Ovary (tissue), 9 donors: ENCODE measurements around the gene PIBF1. TPM values are rescaled to one million over a fixed set of nuclear protein-coding genes. Genes with fewer than 3 reads are reported as not detected.

Experiments
- DNase-seq, 5 donors: peaks; one replicate each; pipeline ENCODE4 v3.0.0-alpha.2; 2019 to 2020
- H3K27ac ChIP-seq, 2 donors: fragments of 200-600 bp; one replicate each; pipeline versions ENCODE4 v1.5.1 to v1.8.0; 2019 to 2022
- H3K27me3 ChIP-seq: fragments of 200-600 bp; one replicate; pipeline ENCODE4 v1.8.0; 2022
- H3K36me3 ChIP-seq: fragments of 200-600 bp; sonication (generic); one replicate; pipeline ENCODE4 v1.5.1; 2019
- H3K4me1 ChIP-seq: one replicate; pipeline ENCODE4 v1.8.1; 2013; ENCODE audit warnings: mild to moderate bottlenecking, moderate library complexity; ENCODE audit not compliant: insufficient read depth
- H3K4me3 ChIP-seq: fragments of 200-600 bp; sonication (generic); one replicate; pipeline ENCODE4 v1.5.1; 2017
- H3K9me3 ChIP-seq, 2 donors: fragments of 200-600 bp in 1 of 2; sonication (generic) in 1 of 2; one replicate each; pipeline versions ENCODE4 v1.5.1 to v1.8.1; 2013 to 2019; ENCODE audit warnings: mild to moderate bottlenecking in 1 of 2, moderate library complexity in 1 of 2
- CTCF ChIP-seq, 3 donors: fragments of 450-650 bp in 2 of 3; fragments of 200-600 bp in 1 of 3; IDR thresholded peaks; one replicate each; pipeline versions ENCODE4 v1.5.1 to v1.8.0; 2016 to 2022; ENCODE audit warnings: antibody characterized with exemption in 3 of 3, mild to moderate bottlenecking in 1 of 3
- EP300 ChIP-seq: sonication (generic); formaldehyde crosslinking; IDR thresholded peaks from one replicate; pipeline ENCODE4 v1.6.1; 2017; ENCODE audit warnings: antibody characterized with exemption
- POLR2A ChIP-seq: fragments of 450-650 bp; IDR thresholded peaks from one replicate; pipeline ENCODE4 v1.6.1; 2017; ENCODE audit warnings: antibody characterized with exemption, mild to moderate bottlenecking, moderate library complexity
- WGBS, 3 donors: extraction: QIAGEN DNeasy Blood & Tissue Kit in 1 of 3; methylation state at CpG; one replicate each; pipeline versions ENCODE4 v1.1.5 to v1.1.7; 2013 to 2017; 5-methylcytosine and 5-hydroxymethylcytosine counted together
- intact Hi-C, 4 donors: fragments of 100-400 bp; cut with DNase I; formaldehyde crosslinking; loops; one replicate each; pipeline versions ENCODE4 v1.11.0 to v1.15.1; 2022 to 2023
- polyA plus RNA-seq, 2 donors: library from polyadenylated mRNA; stranded (reverse); fragments of 200-250 nt in 1 of 2; fragments of 350-450 nt in 1 of 2; fragmentation: Illumina TruSeq in 1 of 2; extraction: RNeasy Lipid Tissue Mini Kit (QIAGEN cat#74804) in 1 of 2; gene quantifications; one replicate each; pipeline ENCODE4 v1.2.3, GENCODE V29; 2013 to 2014
- total RNA-seq, 7 donors: library from RNA; depleted of rRNA in 2 of 7; stranded (reverse); fragments of >200 nt in 2 of 7; fragmentation: NEBNext Ultra II Directional in 3 of 7; extraction: Animal tissue kit (Norgen Biotek cat#: 25700) in 3 of 7; gene quantifications; one replicate each; pipeline versions ENCODE4 v1.1.0 to v1.2.4, GENCODE V29; 2016 to 2023
- donor health status: DM: no; HTN: no; CAD: no; lungs with moderate emphysema.
- donor health status: DM: no; HTN: no; CAD: no.
- donor health status: Bipolar disorder and iron deficiency.
- donor health status: DM: yes; HTN: yes; CAD: no.
- donor health status: DM: no; HTN: no; CAD: no.
- donor health status: DM: yes; HTN: yes; CAD: no.

Gene PIBF1
- total and polyA plus RNA-seq, 9 donors = 9.8 to 45.7 (median 22.0) TPM

- intact Hi-C loops = no loop called here
These were observed 243.5 kb downstream of the PIBF1 start for GRCh38 chr13:73025217-73026012.

GRCh38 chr13:73034901-73035300 lies 253.0 kb downstream of the PIBF1 start:
- H3K36me3 ChIP-seq = no peaks in the 10 kb centered on the region
- H3K4me1 ChIP-seq = no peaks in the 10 kb centered on the region
- no peaks in the 10 kb centered on the region for H3K9me3 ChIP-seq
- H3K4me3 ChIP-seq = no peak overlapping the region
- TF ChIP-seq CTCF (IDR thresholded peaks at IDR 0.05) (no peak), POLR2A (no peak), EP300 (no peak)
- 91 to 97% (median 94%) methylated on average over 2 of the region's 2 CpGs for WGBS, 3 donors
- intact Hi-C loops = no loop called here
- H3K27ac ChIP-seq = no peak overlapping the region
- H3K27me3 ChIP-seq = no peaks in the 10 kb centered on the region
- no peak for DNase-seq

More at GRCh38 chr13:73025217-73026012, 243.5 kb downstream of the PIBF1 start:
- no peaks in the 10 kb centered on the region for H3K4me1 ChIP-seq
- no peak overlapping the region for H3K27ac ChIP-seq
- H3K4me3 ChIP-seq = no peak overlapping the region
- DNase-seq = no peak
- WGBS, 3 donors = 67 to 77% (median 68%) methylated on average over 5 of the region's 5 CpGs
- no peaks in the 10 kb centered on the region for H3K9me3 ChIP-seq
- no peaks in the 10 kb centered on the region for H3K36me3 ChIP-seq
- TF ChIP-seq POLR2A = no peak
- no peak for TF ChIP-seq EP300
- no peak for TF ChIP-seq CTCF (IDR thresholded peaks at IDR 0.05)
- H3K27me3 ChIP-seq = no peaks in the 10 kb centered on the region

GRCh38 chr13:73035660-73036059 lies 253.7 kb downstream of the PIBF1 start:
- Histone ChIP-seq H3K4me1 (no peaks in the 10 kb centered on the region), H3K9me3 (no peaks in the 10 kb centered on the region), H3K27ac (no peak overlapping the region), H3K4me3 (no peak overlapping the region), H3K27me3 (no peaks in the 10 kb centered on the region), H3K36me3 (no peaks in the 10 kb centered on the region)
- DNase-seq = no peak
- WGBS, 3 donors = 45 to 53% (median 47%) methylated on average over 2 of the region's 2 CpGs
- no peak for TF ChIP-seq POLR2A
- TF ChIP-seq EP300 = no peak
- no peak for TF ChIP-seq CTCF (IDR thresholded peaks at IDR 0.05)
- intact Hi-C loops = no loop called here

DNA sequence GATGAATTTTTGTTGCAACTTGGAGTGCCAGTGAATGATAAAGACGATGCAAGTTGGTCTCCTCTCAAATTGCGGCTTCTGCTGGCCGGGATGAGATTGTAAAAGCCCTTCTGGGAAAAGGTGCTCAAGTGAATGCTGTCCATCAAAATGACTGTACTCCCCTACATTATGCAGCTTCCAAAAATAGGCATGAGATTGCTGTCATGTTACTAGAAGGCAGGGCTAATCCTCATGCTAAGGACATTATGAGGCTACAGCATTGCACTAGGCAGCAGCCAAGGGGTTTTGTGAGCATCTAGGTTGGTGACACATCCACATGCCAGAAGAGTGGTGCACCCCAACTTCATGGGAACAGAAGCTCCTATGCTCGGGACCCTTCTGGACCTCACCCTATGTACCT lies 254.6 kb downstream of the PIBF1 start:
- no peaks in the 10 kb centered on the region for H3K9me3 ChIP-seq
- H3K4me1 ChIP-seq = no peaks in the 10 kb centered on the region
- DNase-seq = no peak
- intact Hi-C loops = no loop called here
- 89 to 99% (median 95%) methylated on average over 4 of the region's 4 CpGs for WGBS, 3 donors
- no peak for TF ChIP-seq CTCF (IDR thresholded peaks at IDR 0.05)
- no peak for TF ChIP-seq EP300
- no peak for TF ChIP-seq POLR2A
- H3K36me3 ChIP-seq = no peaks in the 10 kb centered on the region
- H3K27ac ChIP-seq = no peak overlapping the region
- H3K4me3 ChIP-seq = no peak overlapping the region
- H3K27me3 ChIP-seq = no peaks in the 10 kb centered on the region
